Karpas-422 (cell line): ENCODE measurements around the gene TAF3. TPM values are rescaled to one million over a fixed set of nuclear protein-coding genes. Genes with fewer than 3 reads are reported as not detected.

Experiments
- DNase-seq: peaks from one replicate; pipeline ENCODE4 v3.0.0-alpha.2; 2015
- H2AFZ ChIP-seq: fragments of 200-600 bp; sonication (generic); 2 replicates; pipeline ENCODE4 v1.6.1; 2014; ENCODE audit warnings: antibody characterized with exemption, low read length, mixed read lengths
- H3K27ac ChIP-seq: fragments of 200-600 bp; sonication (generic); 2 replicates; pipeline ENCODE4 v1.5.1; 2014; ENCODE audit warnings: mild to moderate bottlenecking, low read length, moderate library complexity
- H3K27me3 ChIP-seq: fragments of 200-600 bp; sonication (generic); 2 replicates; pipeline ENCODE4 v1.6.1; 2014; ENCODE audit warnings: low read length, mixed read lengths
- H3K36me3 ChIP-seq: fragments of 200-600 bp; sonication (generic); 2 replicates; pipeline ENCODE4 v1.6.1; 2014; ENCODE audit warnings: low read length, mixed read lengths; ENCODE audit not compliant: insufficient read depth
- H3K4me1 ChIP-seq: fragments of 200-600 bp; sonication (generic); 2 replicates; pipeline ENCODE4 v1.6.1; 2014; ENCODE audit warnings: mild to moderate bottlenecking, low read length, mixed read lengths
- H3K4me2 ChIP-seq: fragments of 200-600 bp; sonication (generic); 2 replicates; pipeline ENCODE4 v1.6.1; 2014; ENCODE audit warnings: low read length, low read depth, mild to moderate bottlenecking; ENCODE audit not compliant: poor library complexity, severe bottlenecking
- H3K4me3 ChIP-seq: fragments of 200-600 bp; sonication (generic); 2 replicates; pipeline ENCODE4 v1.5.1; 2014; ENCODE audit warnings: mild to moderate bottlenecking, antibody characterized with exemption, low read length, mixed read lengths
- H3K79me2 ChIP-seq: fragments of 200-600 bp; sonication (generic); 2 replicates; pipeline ENCODE4 v1.6.1; 2014; ENCODE audit warnings: mild to moderate bottlenecking, low read length, mixed read lengths
- H3K9ac ChIP-seq: fragments of 200-600 bp; sonication (generic); 2 replicates; pipeline ENCODE4 v1.6.0; 2014; ENCODE audit warnings: low read length
- H3K9me2 ChIP-seq: fragments of 200-600 bp; sonication (generic), shearing (Covaris generic); replicated peaks from 2 replicates; pipeline ENCODE4 v1.6.0; 2014; ENCODE audit warnings: mild to moderate bottlenecking, low read length, moderate library complexity; ENCODE audit not compliant: insufficient read depth
- H3K9me3 ChIP-seq: fragments of 300-700, 200-600 bp; sonication (generic); 2 replicates; pipeline ENCODE4 v1.6.1; 2014; ENCODE audit warnings: low read length, mixed read lengths
- H4K20me1 ChIP-seq: fragments of 200-600 bp; sonication (generic); 2 replicates; pipeline ENCODE4 v1.6.1; 2014; ENCODE audit warnings: mild to moderate bottlenecking, antibody characterized with exemption, low read length, low read depth; ENCODE audit not compliant: insufficient read depth
- total RNA-seq: library from RNA; depleted of rRNA; stranded (reverse); fragments of >200 nt; shearing (Covaris generic); gene quantifications from 2 replicates; pipeline ENCODE4 v1.2.3, GENCODE V29; 2014; ENCODE audit warnings: low replicate concordance

TAF3 gene
- total RNA-seq, 1 experiment from 2014 or later: 4.5 TPM

DNA sequence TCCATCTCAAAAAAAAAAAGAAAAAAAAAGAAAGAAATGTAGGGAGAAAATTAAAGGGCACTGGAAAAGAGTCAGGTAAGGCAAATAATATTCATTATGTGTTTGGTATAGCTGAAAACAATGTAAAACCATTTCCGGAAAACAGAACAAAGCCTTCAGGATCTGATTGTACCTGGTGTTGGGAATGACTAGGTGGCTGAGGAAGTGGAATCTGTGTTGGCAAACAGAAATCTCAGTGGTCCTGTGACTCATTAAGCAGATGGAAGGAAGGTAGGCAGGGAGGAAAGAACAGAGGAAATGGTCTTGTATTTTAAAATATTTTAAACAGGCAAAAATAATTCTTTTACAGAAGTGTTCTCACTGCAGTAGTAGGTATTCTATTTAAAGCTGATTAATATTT is 180.5 kb downstream of the TAF3 start:
- no peak overlapping the region for H3K4me2 ChIP-seq
- no peak overlapping the region for H2AFZ ChIP-seq
- no peaks in the 10 kb centered on the region for H3K27me3 ChIP-seq
- no peak for DNase-seq
- no peak overlapping the region for H3K27ac ChIP-seq
- H3K9ac ChIP-seq: no peak overlapping the region
- no peaks in the 10 kb centered on the region for H4K20me1 ChIP-seq
- no peaks in the 10 kb centered on the region for H3K4me1 ChIP-seq
- H3K9me3 ChIP-seq: peaks cover 5% of the 10 kb centered on the region
- no peaks in the 10 kb centered on the region for H3K36me3 ChIP-seq
- H3K79me2 ChIP-seq: no peaks in the 10 kb centered on the region
- no peak overlapping the region for H3K4me3 ChIP-seq
- H3K9me2 ChIP-seq: no peaks in the 10 kb centered on the region

DNA sequence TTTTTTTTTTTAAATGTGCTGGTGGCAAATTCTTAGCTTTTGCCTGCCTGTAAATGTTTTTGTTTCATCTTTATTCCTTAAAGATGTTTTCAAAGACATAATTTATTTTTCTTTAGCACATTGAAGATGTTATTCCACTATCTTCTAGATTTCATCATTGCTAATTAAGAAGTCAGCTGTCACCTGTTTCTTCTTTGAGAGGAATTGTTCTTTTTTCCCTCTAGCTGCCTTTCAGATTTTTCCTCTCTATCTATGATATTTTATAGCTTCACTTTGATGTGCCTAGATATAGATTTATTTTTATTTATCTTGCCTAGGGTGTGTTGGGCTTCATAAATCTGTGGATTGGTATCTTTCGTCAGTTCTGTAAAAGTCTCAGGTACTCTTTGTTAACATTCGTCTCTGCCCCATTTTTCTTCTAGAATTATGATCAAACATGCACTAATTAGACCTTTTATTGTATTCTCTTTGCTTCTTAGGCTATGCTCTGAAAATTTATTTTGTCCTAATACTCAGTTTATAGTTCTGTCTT is 186.2 kb downstream of the TAF3 start:
- no peak for DNase-seq
- Histone ChIP-seq H3K4me3 (no peak overlapping the region), H3K36me3 (no peaks in the 10 kb centered on the region), H3K4me1 (peaks cover 8% of the 10 kb centered on the region), H3K9ac (no peak overlapping the region), H3K79me2 (no peaks in the 10 kb centered on the region), H3K9me2 (no peaks in the 10 kb centered on the region), H3K4me2 (no peak overlapping the region), H2AFZ (no peak overlapping the region), H3K9me3 (peaks cover 5% of the 10 kb centered on the region), H3K27ac (no peak overlapping the region), H4K20me1 (no peaks in the 10 kb centered on the region), H3K27me3 (no peaks in the 10 kb centered on the region)

DNA sequence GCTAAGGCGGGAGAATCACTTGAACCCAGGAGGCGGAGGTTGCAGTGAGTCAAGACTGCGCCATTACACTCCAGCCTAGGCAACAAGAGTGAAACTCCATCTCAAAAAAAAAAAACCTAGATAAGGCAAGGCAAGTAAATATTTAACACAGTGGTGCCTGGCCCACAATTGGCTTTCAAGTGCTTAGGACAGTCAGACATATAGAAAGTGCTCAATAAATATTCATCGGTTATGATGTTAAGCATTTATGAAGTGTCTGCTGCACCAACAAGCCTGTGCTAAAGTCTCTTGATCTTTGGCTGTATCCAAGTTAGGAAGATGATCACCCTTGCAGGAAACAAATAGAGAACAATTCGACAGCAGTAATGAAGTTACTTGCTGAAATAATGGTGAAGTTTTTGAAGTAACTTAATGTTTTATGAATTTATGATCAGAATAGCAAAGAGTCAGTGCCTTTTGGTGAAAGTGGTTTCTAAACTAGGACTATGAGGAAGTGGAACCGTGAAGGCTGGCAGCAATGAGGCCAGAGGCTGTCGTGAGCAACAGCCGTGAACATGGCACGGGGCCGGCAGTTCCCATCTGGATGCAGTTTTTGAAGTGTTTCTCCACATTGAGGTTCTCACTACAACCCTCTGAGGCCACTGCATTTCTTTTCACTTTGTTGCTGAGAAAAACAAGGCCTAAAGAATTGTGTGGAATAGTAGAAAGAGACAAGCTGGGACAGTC is 188.1 kb downstream of the TAF3 start:
- no peak overlapping the region for H2AFZ ChIP-seq
- peaks cover 8% of the 10 kb centered on the region for H3K4me1 ChIP-seq
- H3K9me2 ChIP-seq: no peaks in the 10 kb centered on the region
- H3K79me2 ChIP-seq: no peaks in the 10 kb centered on the region
- no peak overlapping the region for H3K27ac ChIP-seq
- H3K36me3 ChIP-seq: no peaks in the 10 kb centered on the region
- DNase-seq: peak; percentile 60
- H4K20me1 ChIP-seq: no peaks in the 10 kb centered on the region
- no peak overlapping the region for H3K4me2 ChIP-seq
- H3K9ac ChIP-seq: no peak overlapping the region
- no peaks in the 10 kb centered on the region for H3K27me3 ChIP-seq
- H3K4me3 ChIP-seq: no peak overlapping the region
- H3K9me3 ChIP-seq: peaks cover 5% of the 10 kb centered on the region

DNA sequence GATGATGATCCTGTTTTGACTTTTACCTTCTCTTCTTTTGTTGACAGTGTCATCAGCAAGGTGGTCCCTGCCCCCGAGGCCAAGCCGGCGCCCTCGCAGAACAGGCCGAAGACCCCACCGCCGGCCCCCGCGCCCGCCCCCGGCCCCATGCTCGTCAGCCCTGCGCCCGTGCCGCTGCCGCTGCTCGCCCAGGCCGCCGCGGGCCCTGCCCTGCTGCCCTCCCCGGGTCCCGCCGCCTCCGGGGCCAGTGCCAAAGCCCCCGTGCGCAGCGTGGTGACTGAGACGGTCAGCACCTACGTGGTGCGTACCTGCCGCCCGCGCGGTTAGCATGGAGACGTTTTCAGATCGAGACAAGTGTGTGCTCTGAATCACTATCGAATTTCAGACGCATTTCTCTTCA is 190.7 kb downstream of the TAF3 start:
- Histone ChIP-seq H3K9ac (no peak overlapping the region), H4K20me1 (no peaks in the 10 kb centered on the region), H3K27ac (no peak overlapping the region), H3K4me2 (no peak overlapping the region), H3K9me3 (no peaks in the 10 kb centered on the region), H3K27me3 (no peaks in the 10 kb centered on the region), H3K4me1 (peaks cover 8% of the 10 kb centered on the region), H3K4me3 (no peak overlapping the region), H3K9me2 (no peaks in the 10 kb centered on the region), H3K79me2 (no peaks in the 10 kb centered on the region), H2AFZ (no peak overlapping the region), H3K36me3 (no peaks in the 10 kb centered on the region)
- no peak for DNase-seq

DNA sequence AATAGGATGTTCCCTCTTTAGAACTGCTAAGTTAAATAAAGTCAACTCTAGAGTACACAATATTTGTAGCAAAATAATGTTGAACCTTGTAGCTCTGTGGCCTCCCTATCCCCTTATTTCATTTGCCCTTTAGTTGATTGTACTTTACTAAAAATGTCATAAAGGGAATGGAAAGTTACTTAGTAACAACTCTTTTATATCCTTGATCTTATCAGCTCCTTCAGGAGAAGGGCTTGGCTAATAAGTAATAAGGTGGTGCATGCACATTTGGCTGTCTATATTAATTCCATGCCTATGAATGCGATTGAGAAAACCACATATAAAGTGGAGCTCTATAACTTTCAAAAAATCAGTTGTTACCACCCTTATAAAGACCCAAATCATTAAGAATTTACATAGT is 194.7 kb downstream of the TAF3 start:
- H3K4me2 ChIP-seq: no peak overlapping the region
- no peak overlapping the region for H2AFZ ChIP-seq
- H3K4me1 ChIP-seq: no peaks in the 10 kb centered on the region
- no peaks in the 10 kb centered on the region for H3K9me3 ChIP-seq
- H3K9me2 ChIP-seq: no peaks in the 10 kb centered on the region
- no peaks in the 10 kb centered on the region for H3K27me3 ChIP-seq
- H4K20me1 ChIP-seq: no peaks in the 10 kb centered on the region
- H3K79me2 ChIP-seq: no peaks in the 10 kb centered on the region
- no peaks in the 10 kb centered on the region for H3K36me3 ChIP-seq
- H3K4me3 ChIP-seq: no peak overlapping the region
- no peak overlapping the region for H3K27ac ChIP-seq
- DNase-seq: no peak
- H3K9ac ChIP-seq: no peak overlapping the region

DNA sequence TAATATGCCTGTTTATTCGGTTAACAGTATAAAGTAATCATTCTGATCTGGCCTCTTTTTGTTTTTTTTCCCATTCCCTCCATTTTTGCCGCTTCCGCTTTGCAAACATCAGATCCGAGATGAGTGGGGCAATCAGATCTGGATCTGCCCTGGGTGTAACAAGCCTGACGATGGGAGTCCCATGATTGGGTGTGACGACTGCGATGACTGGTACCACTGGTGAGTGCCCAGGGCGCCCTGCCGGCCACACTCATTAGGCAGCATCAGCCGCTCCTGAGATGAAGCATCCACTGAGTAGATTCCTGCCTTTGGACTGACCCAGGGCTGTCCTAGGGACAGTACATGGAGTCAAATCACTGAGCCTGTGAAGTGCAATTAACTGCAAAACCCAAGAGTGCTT is 195.3 kb downstream of the TAF3 start:
- no peaks in the 10 kb centered on the region for H3K27me3 ChIP-seq
- no peaks in the 10 kb centered on the region for H3K9me3 ChIP-seq
- no peaks in the 10 kb centered on the region for H3K79me2 ChIP-seq
- DNase-seq: no peak
- no peak overlapping the region for H3K9ac ChIP-seq
- no peaks in the 10 kb centered on the region for H3K4me1 ChIP-seq
- H3K4me3 ChIP-seq: no peak overlapping the region
- H2AFZ ChIP-seq: no peak overlapping the region
- H3K4me2 ChIP-seq: no peak overlapping the region
- H3K9me2 ChIP-seq: no peaks in the 10 kb centered on the region
- no peaks in the 10 kb centered on the region for H4K20me1 ChIP-seq
- no peak overlapping the region for H3K27ac ChIP-seq
- no peaks in the 10 kb centered on the region for H3K36me3 ChIP-seq

DNA sequence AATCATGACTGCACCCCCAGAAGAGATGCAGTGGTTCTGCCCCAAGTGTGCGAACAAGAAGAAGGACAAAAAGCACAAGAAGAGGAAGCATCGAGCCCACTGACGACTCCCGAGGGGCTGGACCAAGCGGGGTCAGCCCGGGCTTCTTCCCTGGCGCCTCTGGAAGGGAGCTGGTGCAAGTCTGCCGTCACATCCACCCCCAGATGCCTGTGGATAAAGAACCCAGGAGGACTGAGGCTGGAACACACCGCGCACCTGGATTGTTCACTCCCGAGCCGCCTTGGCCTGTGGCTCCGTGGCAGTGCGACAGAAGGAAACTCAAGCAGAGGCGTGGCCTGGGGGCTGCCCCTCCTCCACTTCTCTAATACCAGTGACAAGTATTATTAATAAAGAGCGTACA is 196.3 kb downstream of the TAF3 start:
- no peaks in the 10 kb centered on the region for H3K79me2 ChIP-seq
- no peaks in the 10 kb centered on the region for H3K36me3 ChIP-seq
- H3K27ac ChIP-seq: no peak overlapping the region
- no peaks in the 10 kb centered on the region for H4K20me1 ChIP-seq
- H3K9ac ChIP-seq: no peak overlapping the region
- H3K9me3 ChIP-seq: no peaks in the 10 kb centered on the region
- H3K4me3 ChIP-seq: no peak overlapping the region
- no peaks in the 10 kb centered on the region for H3K27me3 ChIP-seq
- no peaks in the 10 kb centered on the region for H3K4me1 ChIP-seq
- H3K9me2 ChIP-seq: no peaks in the 10 kb centered on the region
- DNase-seq: no peak
- no peak overlapping the region for H3K4me2 ChIP-seq
- H2AFZ ChIP-seq: no peak overlapping the region

DNA sequence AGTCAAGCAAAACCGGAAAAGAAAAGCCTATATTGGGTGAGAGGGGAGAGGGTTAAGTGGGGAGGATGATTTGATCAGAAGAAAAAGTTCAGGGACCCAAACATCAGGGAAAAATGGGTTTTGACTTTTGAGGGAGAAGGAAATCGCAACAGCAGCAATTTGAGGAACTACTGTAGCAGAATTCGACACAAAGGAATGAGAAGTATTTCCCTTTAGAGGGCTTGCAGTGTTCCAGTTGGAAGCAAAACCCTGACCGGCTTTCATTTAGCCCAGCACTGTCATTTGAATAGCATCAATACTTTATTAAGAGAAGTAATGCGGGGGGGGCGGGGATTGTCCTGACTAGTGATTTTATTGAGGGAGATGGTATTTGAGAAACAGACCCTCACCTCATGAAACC is 199.0 kb downstream of the TAF3 start:
- Histone ChIP-seq H3K36me3 (no peaks in the 10 kb centered on the region), H2AFZ (no peak overlapping the region), H3K27ac (no peak overlapping the region), H3K4me1 (no peaks in the 10 kb centered on the region), H3K9ac (no peak overlapping the region), H3K9me2 (no peaks in the 10 kb centered on the region), H3K4me3 (no peak overlapping the region), H4K20me1 (no peaks in the 10 kb centered on the region), H3K4me2 (no peak overlapping the region), H3K79me2 (no peaks in the 10 kb centered on the region), H3K27me3 (no peaks in the 10 kb centered on the region), H3K9me3 (no peaks in the 10 kb centered on the region)
- DNase-seq: no peak
